ENCODE measurements around the gene PADI1.

GRCh38 chr1:17188217-17188616 is 16.7 kb upstream of the PADI1 start:
- TF ChIP-seq, protein P1, sequence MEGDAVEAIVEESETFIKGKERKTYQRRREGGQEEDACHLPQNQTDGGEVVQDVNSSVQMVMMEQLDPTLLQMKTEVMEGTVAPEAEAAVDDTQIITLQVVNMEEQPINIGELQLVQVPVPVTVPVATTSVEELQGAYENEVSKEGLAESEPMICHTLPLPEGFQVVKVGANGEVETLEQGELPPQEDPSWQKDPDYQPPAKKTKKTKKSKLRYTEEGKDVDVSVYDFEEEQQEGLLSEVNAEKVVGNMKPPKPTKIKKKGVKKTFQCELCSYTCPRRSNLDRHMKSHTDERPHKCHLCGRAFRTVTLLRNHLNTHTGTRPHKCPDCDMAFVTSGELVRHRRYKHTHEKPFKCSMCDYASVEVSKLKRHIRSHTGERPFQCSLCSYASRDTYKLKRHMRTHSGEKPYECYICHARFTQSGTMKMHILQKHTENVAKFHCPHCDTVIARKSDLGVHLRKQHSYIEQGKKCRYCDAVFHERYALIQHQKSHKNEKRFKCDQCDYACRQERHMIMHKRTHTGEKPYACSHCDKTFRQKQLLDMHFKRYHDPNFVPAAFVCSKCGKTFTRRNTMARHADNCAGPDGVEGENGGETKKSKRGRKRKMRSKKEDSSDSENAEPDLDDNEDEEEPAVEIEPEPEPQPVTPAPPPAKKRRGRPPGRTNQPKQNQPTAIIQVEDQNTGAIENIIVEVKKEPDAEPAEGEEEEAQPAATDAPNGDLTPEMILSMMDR (IDR thresholded peaks at IDR 0.05; ENCODE audit: insufficient read depth, low read depth, low read length), result no peak
- no peak for TF ChIP-seq EZH2 (IDR thresholded peaks at IDR 0.05; ENCODE audit: insufficient read depth, low read length)
